ENCODE data around the gene TMEM150A. TPM values are rescaled to one million over a fixed set of nuclear protein-coding genes. Genes with fewer than 3 reads are reported as not detected.

The TMEM150A gene
- total and polyA plus RNA-seq, 2 of the 13 experiments (the other 11 are each of a cell fraction or from before 2014, with no cell fraction given) = 30.1 to 70.4 TPM

- TF ChIP-seq E2F5 (CRISPR knock-in tag; conservative IDR thresholded peaks at IDR 0.05) (no peak), SRY (CRISPR knock-in tag; IDR thresholded peaks at IDR 0.05) (0 out of 2 replicates have a peak, but pooled peaks have one; percentile 28), SSRP1 (CRISPR knock-in tag; IDR thresholded peaks at IDR 0.05) (peak; percentile 36; the same call in 1 of the 2 replicates), U2AF2 (IDR thresholded peaks at IDR 0.05; ENCODE audit: low read depth, low read length) (no peak), ZNF124 (CRISPR knock-in tag; IDR thresholded peaks at IDR 0.05) (no peak), SRSF9 (IDR thresholded peaks at IDR 0.05; ENCODE audit: borderline replicate concordance, insufficient read depth, low read depth, low read length, poor library complexity, severe bottlenecking) (no peak), NR2F2 (IDR thresholded peaks at IDR 0.05; ENCODE audit: borderline replicate concordance, low read depth) (no peak), ZNF891 (CRISPR knock-in tag; IDR thresholded peaks at IDR 0.05) (peak; percentile 67; the same call in 1 of the 2 replicates), NFE2L2 (IDR thresholded peaks at IDR 0.05; ENCODE audit: low read length) (no peak), ZNF646 (CRISPR knock-in tag; IDR thresholded peaks at IDR 0.05) (no peak), JDP2 (CRISPR knock-in tag; IDR thresholded peaks at IDR 0.05; ENCODE audit: borderline replicate concordance) (no peak), ZFP82 (CRISPR knock-in tag; IDR thresholded peaks at IDR 0.05; ENCODE audit: borderline replicate concordance) (no peak), SUZ12 (IDR thresholded peaks at IDR 0.05; ENCODE audit: low read depth, low read length) (no peak), ZNF432 (CRISPR knock-in tag; IDR thresholded peaks at IDR 0.05; ENCODE audit: borderline replicate concordance) (no peak), ZBTB26 (CRISPR knock-in tag; IDR thresholded peaks at IDR 0.05; ENCODE audit: borderline replicate concordance) (no peak), PCBP2 (optimal IDR thresholded peaks at IDR 0.05; ENCODE audit: low read depth, low read length, poor library complexity, severe bottlenecking) (no peak), RARA (CRISPR knock-in tag; IDR thresholded peaks at IDR 0.05) (no peak), U2AF1 (optimal IDR thresholded peaks at IDR 0.05; ENCODE audit: low read depth, low read length) (no peak)
Measured at GRCh38 chr2:85600951-85601770, 1.3 kb downstream of the TMEM150A start (continued).
